K562 (cell line): ENCODE data around the gene BPHL. TPM values are rescaled to one million over a fixed set of nuclear protein-coding genes. Genes with fewer than 3 reads are reported as not detected.

Source experiments
- ATAC-seq: fragments of 200-7000 bp; cut with Tn5 transposase; 3 replicates; pipeline ENCODE4 v1.9.1; 2020; ENCODE audit warnings: moderate library complexity
- BruUV-seq: library from RNA; stranded (reverse); fragments of 400-500 nt; replicated peaks from 2 replicates; lab custom pipeline; 2021; lab: Mats Ljungman, UMichigan
- CTCF ChIA-PET: fragments of 300-600 bp; formaldehyde crosslinking; extraction: SDS; loops from one replicate; lab custom pipeline; 2021; ENCODE audit warnings: low intra/inter-chr PET ratio; lab: Yijun Ruan, JAX
- POLR2A ChIA-PET: fragments of 300-600, 350-650 bp; sonication (Branson Sonifier 250); formaldehyde crosslinking; extraction: SDS; loops from one replicate; lab custom pipeline; 2021; ENCODE audit warnings: antibody characterized with exemption, inconsistent platforms; lab: Yijun Ruan, JAX
- DNase-seq, 4 experiments: peaks; one replicate each; pipeline versions ENCODE4 v3.0.0 to v3.0.0-alpha.2; 2011 to 2018; ENCODE audit warnings: low spot score in 3 of 4, mixed read lengths in 3 of 4; ENCODE audit errors: extremely low read depth in 1 of 4
- FAIRE-seq: peaks from 2 replicates; lab custom pipeline; 2011; peaks lifted over from hg19 to GRCh38; lab: Jason Lieb, UNC
- H2AFZ ChIP-seq: 2 replicates; pipeline ENCODE4 v1.6.0; 2011; ENCODE audit warnings: low read depth, low read length, control low read depth, inconsistent platforms
- H3K27ac ChIP-seq: fragments of 200-600 bp; 3 replicates; pipeline ENCODE4 v1.8.0; 2011; ENCODE audit warnings: low read depth, mild to moderate bottlenecking, control low read depth, inconsistent platforms, low read length, moderate library complexity, mixed read lengths; ENCODE audit errors: extremely low read depth
- H3K27me3 ChIP-seq, 2 experiments: fragments of 300-600 bp in 1 of 2; 2 replicates in 1 of 2; 3 replicates in 1 of 2; pipeline versions ENCODE4 v1.6.0 to v1.8.0; 2011; ENCODE audit warnings: inconsistent platforms in 2 of 2, low read length in 2 of 2, mild to moderate bottlenecking in 1 of 2, mixed read lengths in 1 of 2, moderate library complexity in 1 of 2; ENCODE audit not compliant: control insufficient read depth in 2 of 2, insufficient read depth in 2 of 2
- H3K36me3 ChIP-seq: fragments of 300-600 bp; 3 replicates; pipeline ENCODE4 v1.8.0; 2011; ENCODE audit warnings: mild to moderate bottlenecking, low read length, inconsistent platforms; ENCODE audit not compliant: control insufficient read depth, insufficient read depth
- H3K4me1 ChIP-seq, 2 experiments: fragments of 200-600 bp in 1 of 2; replicated peaks in 1 of 2; 2 replicates in 1 of 2; 3 replicates in 1 of 2; pipeline versions ENCODE4 v1.5.1 to v1.8.0; 2011; ENCODE audit warnings: inconsistent platforms in 2 of 2, low read length in 2 of 2, mild to moderate bottlenecking in 1 of 2, mixed read lengths in 1 of 2, moderate library complexity in 1 of 2; ENCODE audit not compliant: control insufficient read depth in 2 of 2, insufficient read depth in 2 of 2
- H3K4me2 ChIP-seq: 2 replicates; pipeline ENCODE4 v1.6.1; 2011; ENCODE audit warnings: low read length, control low read depth, inconsistent platforms, mixed read lengths; ENCODE audit not compliant: insufficient read depth
- H3K4me3 ChIP-seq: fragments of 200-600 bp; sonication (generic), shearing (Covaris generic); 2 replicates; pipeline ENCODE4 v1.5.1; 2016; ENCODE audit warnings: control low read depth, inconsistent platforms
- H3K79me2 ChIP-seq: fragments of 200-600 bp; 3 replicates; pipeline ENCODE4 v1.8.0; 2011; ENCODE audit warnings: low read length, inconsistent platforms; ENCODE audit not compliant: control insufficient read depth, insufficient read depth
- H3K9ac ChIP-seq, 2 experiments: 2 replicates each; pipeline versions ENCODE4 v1.6.0 to v1.6.1; 2011; ENCODE audit warnings: low read depth in 2 of 2, low read length in 2 of 2, control low read depth in 1 of 2, inconsistent platforms in 1 of 2, mild to moderate bottlenecking in 1 of 2, mixed read lengths in 1 of 2; ENCODE audit not compliant: insufficient read depth in 1 of 2
- H3K9me1 ChIP-seq: one replicate; pipeline ENCODE4 v1.6.0; 2011; ENCODE audit warnings: inconsistent platforms, mild to moderate bottlenecking, low read length, moderate library complexity; ENCODE audit not compliant: control insufficient read depth, insufficient read depth
- H3K9me3 ChIP-seq: replicated peaks from 2 replicates; pipeline ENCODE4 v1.5.1; 2011; ENCODE audit warnings: low read depth, low read length, inconsistent platforms; ENCODE audit not compliant: control insufficient read depth, insufficient read depth
- H4K20me1 ChIP-seq: replicated peaks from 2 replicates; pipeline ENCODE4 v1.6.1; 2011; ENCODE audit warnings: low read length, inconsistent platforms, mixed read lengths; ENCODE audit not compliant: control insufficient read depth, insufficient read depth
- HNRNPL ChIP-seq: fragments of 200-400 bp; formaldehyde crosslinking; IDR thresholded peaks from 2 replicates; pipeline ENCODE4 v1.6.1; 2017; ENCODE audit warnings: low read depth, mild to moderate bottlenecking, low read length
- YY1 ChIP-seq, 3 experiments: IDR thresholded peaks; 2 replicates each; pipeline ENCODE4 v1.6.1; 2011; ENCODE audit warnings: low read length in 2 of 3, mild to moderate bottlenecking in 2 of 3, moderate library complexity in 2 of 3, borderline replicate concordance in 1 of 3, control low read depth in 1 of 3, low read depth in 1 of 3; ENCODE audit not compliant: insufficient read depth in 3 of 3, insufficient replicate concordance in 2 of 3, control insufficient read depth in 1 of 3, insufficient read length in 1 of 3; ENCODE audit errors: extremely low read depth in 1 of 3
- WGBS: fragments of 100-300 bp; shearing (Covaris generic); methylation state at CpG from one replicate; pipeline ENCODE4 v1.1.6; 2016; ENCODE audit warnings: low coverage, mixed read lengths; ENCODE audit not compliant: insufficient coverage; ENCODE audit errors: missing lambda C conversion rate; 5-methylcytosine and 5-hydroxymethylcytosine counted together
- in situ Hi-C: fragments of 300-500 bp; cut with MboI; formaldehyde crosslinking; loops from 4 replicates; pipeline ENCODE4 v1.15.0; 2018; ENCODE audit warnings: inconsistent platforms, mixed read lengths
- intact Hi-C: fragments of 100-400 bp; cut with micrococcal nuclease; formaldehyde crosslinking; loops from 2 replicates; pipeline ENCODE4 v1.14.2; 2022
- polyA plus RNA-seq, 8 experiments: library from polyadenylated mRNA; depleted of rRNA in 4 of 8; stranded (reverse) in 5 of 8; unstranded in 3 of 8; fragments of >200 nt; fragmentation: Nextera tagmentation in 2 of 8; fragmentation: Illumina TruSeq in 1 of 8; extraction: Ambion mirVana in 2 of 8; extraction: Trizol in 1 of 8; gene quantifications; 2 replicates each; pipeline versions ENCODE4 v1.2.1 to v1.2.3, GENCODE V29; 2011 to 2014; ENCODE audit warnings: inconsistent platforms in 1 of 8, missing spikeins in 1 of 8
- total RNA-seq, 7 experiments: library from RNA; depleted of rRNA in 6 of 7; stranded (reverse); fragments of >200 nt in 6 of 7; fragmentation: Illumina TruSeq in 2 of 7; extraction: Trizol in 2 of 7; gene quantifications; 2 replicates each; pipeline versions ENCODE4 v1.2.1 to v1.2.3, GENCODE V29; 2011 to 2021; ENCODE audit warnings: low replicate concordance in 1 of 7
- TF ChIP-seq, protein P1 (sequence below), 3 experiments: IDR thresholded peaks in 2 of 3; conservative IDR thresholded peaks in 1 of 3; 2 replicates each; pipeline ENCODE4 v1.5.1; 2011 to 2012; ENCODE audit warnings: low read length in 3 of 3, mild to moderate bottlenecking in 3 of 3, control low read depth in 2 of 3, improper control_type of control experiment in 1 of 3, inconsistent platforms in 1 of 3, low read depth in 1 of 3, mixed read lengths in 1 of 3, moderate library complexity in 1 of 3; ENCODE audit not compliant: insufficient read depth in 2 of 3
- TF ChIP-seq, protein P2 (sequence below): fragments of 250-450 bp; sonication (Bioruptor Pico); IDR thresholded peaks from 2 replicates; pipeline ENCODE4 v1.4.0; 2020; ENCODE audit warnings: mild to moderate bottlenecking

BPHL gene
- total and polyA plus RNA-seq, 9 of the 15 experiments (the other 6 are each of a cell fraction or from before 2014, with no cell fraction given) = 3.5 to 17.4 (median 8.2) TPM

DNA sequence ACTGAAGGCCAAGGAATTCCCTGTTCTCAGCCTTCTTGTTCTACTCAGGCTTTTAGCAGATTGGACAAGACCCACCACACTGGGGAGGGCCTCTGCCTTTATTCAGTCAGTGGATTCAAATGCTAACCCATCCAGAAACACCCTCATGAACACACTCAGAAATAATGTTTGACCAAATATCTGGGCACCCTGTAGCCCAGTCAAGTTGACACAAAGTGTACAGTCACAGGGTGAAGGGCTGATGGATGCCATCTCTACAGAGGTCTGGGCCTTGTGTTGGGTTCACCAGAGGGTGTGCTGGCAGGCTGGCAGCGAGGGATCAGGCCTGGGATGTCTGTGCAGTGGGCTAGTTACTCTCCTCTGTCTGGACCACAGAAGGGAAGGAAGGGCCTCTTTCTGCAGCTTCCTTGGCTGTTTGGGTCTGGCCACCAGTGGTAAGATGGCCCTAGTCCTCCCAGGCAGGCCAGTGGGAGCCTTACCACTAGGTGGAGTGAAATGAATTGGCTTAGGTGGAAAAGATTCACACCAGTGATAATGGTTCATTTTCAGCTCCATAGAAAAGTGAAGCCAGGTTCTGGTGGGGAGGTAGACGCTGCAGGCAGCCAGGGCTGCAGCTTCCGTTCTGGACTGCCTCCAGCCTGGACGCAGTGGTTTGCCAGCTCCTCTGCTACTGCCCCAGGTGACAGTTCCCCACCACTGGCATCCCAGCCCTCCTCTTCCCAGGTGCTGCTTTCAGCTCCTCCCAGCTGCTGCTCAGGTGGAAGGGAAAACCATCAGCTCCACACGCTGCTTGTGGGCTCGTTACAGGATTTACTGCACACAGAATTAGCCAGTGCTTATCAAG lies 29.6 kb downstream of the BPHL start:
- no peak overlapping the region for H3K4me3 ChIP-seq
- no peak overlapping the region for H2AFZ ChIP-seq
- 48% methylated on average over 6 of the region's 6 CpGs for WGBS
- peak in 2 of 4 experiments; percentile 43 to 47 for DNase-seq
- H3K27me3 ChIP-seq = no peaks in the 10 kb centered on the region
- in situ Hi-C loops = no loop called here
- no peaks in the 10 kb centered on the region for H3K9me3 ChIP-seq
- no peak overlapping the region for H3K27ac ChIP-seq
- no peaks in the 10 kb centered on the region for H3K9me1 ChIP-seq
- ChIA-PET CTCF (interaction anchor here (1.4 kb wide), 1 partner anchor 103 kb away, joined by 3 read pairs; no protein-coding TSS in a partner anchor), POLR2A (interaction anchor here (0.6 to 4.8 kb wide), 7 partner anchors 8 to 168 kb away, joined by 3 to 38 read pairs (median 4); partner anchors contain the start of genes BPHL and TUBB2A)
- intact Hi-C loops = no loop called here
- H4K20me1 ChIP-seq = no peaks in the 10 kb centered on the region
- peaks cover 0 to 12% of the 10 kb centered on the region in 2 experiments; a peak in 2 of 5 replicates for H3K4me1 ChIP-seq
- no TSS peak for BruUV-seq
- no peak for FAIRE-seq
- no peak overlapping the region for H3K4me2 ChIP-seq
- peaks cover 2% of the 10 kb centered on the region; the same call in 1 of the 3 replicates for H3K36me3 ChIP-seq
- ATAC-seq = peak; percentile 79
- peak overlapping the region in 1 of 2 experiments; percentile 75; a peak in 2 of 4 replicates for H3K9ac ChIP-seq
- no peaks in the 10 kb centered on the region for H3K79me2 ChIP-seq
- no peak for TF ChIP-seq HNRNPL
- TF ChIP-seq YY1 (IDR thresholded peaks at IDR 0.05; ENCODE audit: borderline replicate concordance in 1 of 3, control insufficient read depth in 1 of 3, extremely low read depth in 1 of 3, insufficient read depth in 3 of 3, insufficient read length in 1 of 3, insufficient replicate concordance in 2 of 3, low read depth in 1 of 3, low read length in 2 of 3) = peak in 1 of 3 experiments; percentile 40
- TF ChIP-seq, protein P1, sequence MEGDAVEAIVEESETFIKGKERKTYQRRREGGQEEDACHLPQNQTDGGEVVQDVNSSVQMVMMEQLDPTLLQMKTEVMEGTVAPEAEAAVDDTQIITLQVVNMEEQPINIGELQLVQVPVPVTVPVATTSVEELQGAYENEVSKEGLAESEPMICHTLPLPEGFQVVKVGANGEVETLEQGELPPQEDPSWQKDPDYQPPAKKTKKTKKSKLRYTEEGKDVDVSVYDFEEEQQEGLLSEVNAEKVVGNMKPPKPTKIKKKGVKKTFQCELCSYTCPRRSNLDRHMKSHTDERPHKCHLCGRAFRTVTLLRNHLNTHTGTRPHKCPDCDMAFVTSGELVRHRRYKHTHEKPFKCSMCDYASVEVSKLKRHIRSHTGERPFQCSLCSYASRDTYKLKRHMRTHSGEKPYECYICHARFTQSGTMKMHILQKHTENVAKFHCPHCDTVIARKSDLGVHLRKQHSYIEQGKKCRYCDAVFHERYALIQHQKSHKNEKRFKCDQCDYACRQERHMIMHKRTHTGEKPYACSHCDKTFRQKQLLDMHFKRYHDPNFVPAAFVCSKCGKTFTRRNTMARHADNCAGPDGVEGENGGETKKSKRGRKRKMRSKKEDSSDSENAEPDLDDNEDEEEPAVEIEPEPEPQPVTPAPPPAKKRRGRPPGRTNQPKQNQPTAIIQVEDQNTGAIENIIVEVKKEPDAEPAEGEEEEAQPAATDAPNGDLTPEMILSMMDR (IDR thresholded peaks at IDR 0.05 in 2 of 3, conservative IDR thresholded peaks at IDR 0.05 in 1 of 3; ENCODE audit: insufficient read depth in 2 of 3, low read depth in 1 of 3, low read length in 3 of 3) = peak; percentile 44 to 56 (median 55)
- TF ChIP-seq, protein P2, sequence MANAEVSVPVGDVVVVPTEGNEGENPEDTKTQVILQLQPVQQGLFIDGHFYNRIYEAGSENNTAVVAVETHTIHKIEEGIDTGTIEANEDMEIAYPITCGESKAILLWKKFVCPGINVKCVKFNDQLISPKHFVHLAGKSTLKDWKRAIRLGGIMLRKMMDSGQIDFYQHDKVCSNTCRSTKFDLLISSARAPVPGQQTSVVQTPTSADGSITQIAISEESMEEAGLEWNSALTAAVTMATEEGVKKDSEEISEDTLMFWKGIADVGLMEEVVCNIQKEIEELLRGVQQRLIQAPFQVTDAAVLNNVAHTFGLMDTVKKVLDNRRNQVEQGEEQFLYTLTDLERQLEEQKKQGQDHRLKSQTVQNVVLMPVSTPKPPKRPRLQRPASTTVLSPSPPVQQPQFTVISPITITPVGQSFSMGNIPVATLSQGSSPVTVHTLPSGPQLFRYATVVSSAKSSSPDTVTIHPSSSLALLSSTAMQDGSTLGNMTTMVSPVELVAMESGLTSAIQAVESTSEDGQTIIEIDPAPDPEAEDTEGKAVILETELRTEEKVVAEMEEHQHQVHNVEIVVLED (CRISPR knock-in tag) = no peak
